Neural progenitor cell (in vitro differentiated cells): ENCODE measurements around the gene R3HCC1L. TPM values are rescaled to one million over a fixed set of nuclear protein-coding genes. Genes with fewer than 3 reads are reported as not detected.

Experiments
- DNase-seq: peaks from one replicate; pipeline ENCODE4 v3.0.0-alpha.2; 2016; ENCODE audit warnings: low spot score
- H2AFZ ChIP-seq: fragments of 200-600 bp; sonication (generic); replicated peaks from 2 replicates; pipeline ENCODE4 v1.6.1; 2016; ENCODE audit warnings: antibody characterized with exemption
- H3F3A ChIP-seq: fragments of 200-600 bp; sonication (generic); 2 replicates; pipeline ENCODE4 v1.6.1; 2016; ENCODE audit warnings: antibody characterized with exemption, low read depth
- H3K27ac ChIP-seq: fragments of 200-600 bp; sonication (generic); 2 replicates; pipeline ENCODE4 v1.5.1; 2016; ENCODE audit warnings: mild to moderate bottlenecking
- H3K27me3 ChIP-seq: fragments of 200-600 bp; sonication (generic); 2 replicates; pipeline ENCODE4 v1.6.1; 2016; ENCODE audit warnings: mild to moderate bottlenecking, moderate library complexity
- H3K36me3 ChIP-seq: fragments of 200-600 bp; sonication (generic); 2 replicates; pipeline ENCODE4 v1.5.1; 2016
- H3K4me1 ChIP-seq: fragments of 200-600 bp; sonication (generic); 2 replicates; pipeline ENCODE4 v1.6.1; 2016; ENCODE audit warnings: mixed run types
- H3K4me2 ChIP-seq: fragments of 200-600 bp; sonication (generic); 2 replicates; pipeline ENCODE4 v1.6.1; 2016
- H3K4me3 ChIP-seq: fragments of 200-600 bp; sonication (generic); 2 replicates; pipeline ENCODE4 v1.5.1; 2016
- H3K79me2 ChIP-seq: fragments of 200-600 bp; sonication (generic); 2 replicates; pipeline ENCODE4 v1.6.1; 2016; ENCODE audit warnings: low read depth
- H3K9ac ChIP-seq: fragments of 200-600 bp; sonication (generic); 2 replicates; pipeline ENCODE4 v1.6.1; 2016
- H3K9me3 ChIP-seq: fragments of 200-600 bp; sonication (generic); 2 replicates; pipeline ENCODE4 v1.5.1; 2016; ENCODE audit warnings: low read depth
- H4K20me1 ChIP-seq: fragments of 200-600 bp; sonication (generic); 2 replicates; pipeline ENCODE4 v1.6.1; 2016; ENCODE audit warnings: low read depth
- H3K27ac Mint-ChIP-seq: 3 replicates; pipeline ENCODE4 v1.8.0; 2021; ENCODE audit warnings: mixed read lengths
- H3K27me3 Mint-ChIP-seq: 2 replicates; pipeline ENCODE4 v1.8.0; 2022; ENCODE audit warnings: low read depth, mild to moderate bottlenecking, inconsistent platforms, moderate library complexity, mixed read lengths; ENCODE audit not compliant: insufficient read depth
- H3K36me3 Mint-ChIP-seq: 3 replicates; pipeline ENCODE4 v1.8.0; 2021; ENCODE audit warnings: mixed read lengths
- H3K4me1 Mint-ChIP-seq: 3 replicates; pipeline ENCODE4 v1.8.0; 2021; ENCODE audit warnings: mixed read lengths
- H3K4me3 Mint-ChIP-seq: 3 replicates; pipeline ENCODE4 v1.8.0; 2021; ENCODE audit warnings: mild to moderate bottlenecking, moderate library complexity, mixed read lengths
- H3K9me3 Mint-ChIP-seq: 3 replicates; pipeline ENCODE4 v1.8.0; 2020; ENCODE audit warnings: mixed read lengths
- CTCF ChIP-seq: fragments of 200-600 bp; sonication (generic); IDR thresholded peaks from 2 replicates; pipeline ENCODE4 v1.5.1; 2017; ENCODE audit warnings: antibody characterized with exemption, mild to moderate bottlenecking
- EZH2 ChIP-seq: fragments of 200-600 bp; sonication (generic); IDR thresholded peaks from 2 replicates; pipeline ENCODE4 v1.6.1; 2017; ENCODE audit warnings: antibody characterized with exemption, mild to moderate bottlenecking, moderate library complexity
- EZH2phosphoT487 ChIP-seq: fragments of 200-600 bp; sonication (generic); IDR thresholded peaks from 2 replicates; pipeline ENCODE4 v1.6.1; 2017; ENCODE audit warnings: antibody characterized with exemption
- total RNA-seq: library from RNA; depleted of rRNA; stranded (reverse); fragments of >200 nt; gene quantifications from 2 replicates; pipeline ENCODE4 v1.2.3, GENCODE V29; 2015; ENCODE audit warnings: low replicate concordance

R3HCC1L gene
- total RNA-seq, 1 donor from 2014 or later, result 26.8 TPM

- H3K4me3 Mint-ChIP-seq, result no peak overlapping the region
- peaks cover 5% of the 10 kb centered on the region for H3K27me3 Mint-ChIP-seq
- Histone ChIP-seq H3K4me3 (no peak overlapping the region), H3K4me1 (peaks cover 37% of the 10 kb centered on the region), H3K27me3 (no peaks in the 10 kb centered on the region), H3K36me3 (no peaks in the 10 kb centered on the region), H3K9me3 (no peaks in the 10 kb centered on the region), H4K20me1 (no peaks in the 10 kb centered on the region), H3K4me2 (no peak overlapping the region), H3F3A (no peaks in the 10 kb centered on the region), H3K79me2 (no peaks in the 10 kb centered on the region), H3K9ac (no peak overlapping the region), H3K27ac (no peak overlapping the region), H2AFZ (no peak overlapping the region)
- peaks cover 16% of the 10 kb centered on the region for H3K4me1 Mint-ChIP-seq
- H3K27ac Mint-ChIP-seq, result no peak overlapping the region
- TF ChIP-seq EZH2phosphoT487, result no peak
- no peak for TF ChIP-seq EZH2
- TF ChIP-seq CTCF, result no peak
- no peak for DNase-seq
- no peaks in the 10 kb centered on the region for H3K9me3 Mint-ChIP-seq
- H3K36me3 Mint-ChIP-seq, result no peaks in the 10 kb centered on the region
Observed at GRCh38 chr10:98096731-98097130, 37.7 kb upstream of the R3HCC1L start.

GRCh38 chr10:98097175-98097574, 37.3 kb upstream of the R3HCC1L start:
- H4K20me1 ChIP-seq, result no peaks in the 10 kb centered on the region
- Mint-ChIP-seq H3K4me1 (peaks cover 16% of the 10 kb centered on the region), H3K9me3 (no peaks in the 10 kb centered on the region), H3K27me3 (peaks cover 5% of the 10 kb centered on the region), H3K27ac (no peak overlapping the region), H3K36me3 (no peaks in the 10 kb centered on the region), H3K4me3 (no peak overlapping the region)
- peaks cover 37% of the 10 kb centered on the region for H3K4me1 ChIP-seq
- H3K79me2 ChIP-seq, result no peaks in the 10 kb centered on the region
- H3K9me3 ChIP-seq, result no peaks in the 10 kb centered on the region
- no peak overlapping the region for H2AFZ ChIP-seq
- no peaks in the 10 kb centered on the region for H3F3A ChIP-seq
- no peaks in the 10 kb centered on the region for H3K36me3 ChIP-seq
- H3K27me3 ChIP-seq, result no peaks in the 10 kb centered on the region
- TF ChIP-seq CTCF (no peak), EZH2phosphoT487 (no peak), EZH2 (no peak)
- no peak overlapping the region for H3K4me3 ChIP-seq
- no peak overlapping the region for H3K9ac ChIP-seq
- H3K27ac ChIP-seq, result no peak overlapping the region
- no peak overlapping the region for H3K4me2 ChIP-seq
- DNase-seq, result no peak

GRCh38 chr10:98097616-98098015, 36.8 kb upstream of the R3HCC1L start:
- no peak for TF ChIP-seq EZH2
- no peak for TF ChIP-seq EZH2phosphoT487
- no peak for TF ChIP-seq CTCF
- peaks cover 16% of the 10 kb centered on the region for H3K4me1 Mint-ChIP-seq
- H3K9me3 Mint-ChIP-seq, result no peaks in the 10 kb centered on the region

More at GRCh38 chr10:98097616-98098015, 36.8 kb upstream of the R3HCC1L start:
- H4K20me1 ChIP-seq, result no peaks in the 10 kb centered on the region
- no peak overlapping the region for H3K4me2 ChIP-seq
- Mint-ChIP-seq H3K4me3 (no peak overlapping the region), H3K27ac (no peak overlapping the region), H3K27me3 (peaks cover 5% of the 10 kb centered on the region), H3K36me3 (no peaks in the 10 kb centered on the region)
- H3K79me2 ChIP-seq, result no peaks in the 10 kb centered on the region
- H3K4me1 ChIP-seq, result peaks cover 37% of the 10 kb centered on the region
- no peaks in the 10 kb centered on the region for H3F3A ChIP-seq
- no peaks in the 10 kb centered on the region for H3K36me3 ChIP-seq
- no peak overlapping the region for H3K4me3 ChIP-seq
- DNase-seq, result no peak
- no peak overlapping the region for H3K9ac ChIP-seq
- no peak overlapping the region for H2AFZ ChIP-seq
- H3K9me3 ChIP-seq, result no peaks in the 10 kb centered on the region
- H3K27ac ChIP-seq, result no peak overlapping the region
- no peaks in the 10 kb centered on the region for H3K27me3 ChIP-seq
